GM21515 (cell line): ENCODE results near the gene TELO2.

ENCODE experiments used
- ATAC-seq: cut with Tn5 transposase; IDR thresholded peaks from one replicate; pipeline ENCODE4 v1.9.1; 2021; ENCODE audit not compliant: unreplicated experiment

The TELO2 gene

GRCh38 chr16:1512774-1513173, 19.6 kb downstream of the TELO2 start:
- no peak for ATAC-seq

- ATAC-seq, result no peak
These were observed 21.3 kb downstream of the TELO2 start for GRCh38 chr16:1514507-1514906.

GRCh38 chr16:1518626-1519135, 25.5 kb downstream of the TELO2 start:
- no peak for ATAC-seq

GRCh38 chr16:1519831-1520230, 26.7 kb downstream of the TELO2 start:
- ATAC-seq, result no peak

GRCh38 chr16:1520461-1520860, 27.3 kb downstream of the TELO2 start:
- ATAC-seq, result no peak

- no peak for ATAC-seq
These were observed 30.6 kb downstream of the TELO2 start for GRCh38 chr16:1523581-1524245.

- ATAC-seq, result no peak
These were observed 31.2 kb downstream of the TELO2 start for GRCh38 chr16:1524366-1524765.

GRCh38 chr16:1525871-1526607, 32.9 kb downstream of the TELO2 start:
- no peak for ATAC-seq

GRCh38 chr16:1526608-1527555, 33.7 kb downstream of the TELO2 start:
- ATAC-seq, result no peak

- no peak for ATAC-seq
These were observed 35.0 kb downstream of the TELO2 start for GRCh38 chr16:1527836-1528811.

- ATAC-seq, result no peak
These were observed 35.9 kb downstream of the TELO2 start for GRCh38 chr16:1528921-1529537.

- ATAC-seq, result no peak
These were observed 37.3 kb downstream of the TELO2 start for GRCh38 chr16:1530349-1530882.

GRCh38 chr16:1530883-1531637, 37.9 kb downstream of the TELO2 start:
- ATAC-seq, result no peak

- ATAC-seq, result no peak
These were observed 38.4 kb downstream of the TELO2 start for GRCh38 chr16:1531638-1531910.

GRCh38 chr16:1532081-1532760, 39.1 kb downstream of the TELO2 start:
- no peak for ATAC-seq

- no peak for ATAC-seq
These were observed 39.6 kb downstream of the TELO2 start for GRCh38 chr16:1532771-1533170.

- ATAC-seq, result no peak
These were observed 40.3 kb downstream of the TELO2 start, which contains the start of gene TMEM204 for GRCh38 chr16:1533443-1533951. Gene TMEM204, plus strand, starts transcription at chr16:1533666. Its CDS starts 610 bp downstream, at chr16:1534276.
